CD14-positive monocyte (primary cell): ENCODE data around the gene PRDM12. TPM values are rescaled to one million over a fixed set of nuclear protein-coding genes. Genes with fewer than 3 reads are reported as not detected.
A peak's percentile ranks its signal among the peaks of the same experiment; 100 is the strongest.

Experiments used
- DNase-seq, 3 donors: peaks; one replicate each; pipeline ENCODE4 v3.0.0-alpha.2; 2011 to 2022
- H2AFZ ChIP-seq: 2 replicates; pipeline ENCODE4 v1.6.0; 2012; ENCODE audit warnings: mild to moderate bottlenecking, low read depth, low read length, inconsistent platforms; ENCODE audit not compliant: insufficient read depth, poor library complexity, severe bottlenecking
- H3K27ac ChIP-seq, 2 donors: 1 replicate in 1 of 2; 2 replicates in 1 of 2; pipeline ENCODE4 v1.5.1; 2012 to 2013; ENCODE audit warnings: low read length in 2 of 2, control low read depth in 1 of 2, inconsistent platforms in 1 of 2, low read depth in 1 of 2, mild to moderate bottlenecking in 1 of 2
- H3K27me3 ChIP-seq, 2 donors: one replicate each; pipeline versions ENCODE4 v1.6.0 to v1.6.1; 2011 to 2013; ENCODE audit warnings: low read length in 2 of 2; ENCODE audit not compliant: control insufficient read depth in 2 of 2, insufficient read depth in 2 of 2
- H3K36me3 ChIP-seq, 2 donors: replicated peaks in 1 of 2; 1 replicate in 1 of 2; 2 replicates in 1 of 2; pipeline versions ENCODE4 v1.5.1 to v1.6.1; 2012 to 2013; ENCODE audit warnings: low read length in 2 of 2, control low read depth in 1 of 2, inconsistent platforms in 1 of 2, mild to moderate bottlenecking in 1 of 2; ENCODE audit not compliant: insufficient read depth in 2 of 2, control insufficient read depth in 1 of 2
- H3K4me1 ChIP-seq, 2 donors: 1 replicate in 1 of 2; 2 replicates in 1 of 2; pipeline versions ENCODE4 v1.5.1 to v1.6.1; 2012 to 2013; ENCODE audit warnings: low read length in 2 of 2, control low read depth in 1 of 2, inconsistent platforms in 1 of 2, mild to moderate bottlenecking in 1 of 2, moderate library complexity in 1 of 2; ENCODE audit not compliant: insufficient read depth in 2 of 2, control insufficient read depth in 1 of 2
- H3K4me2 ChIP-seq: replicated peaks from 2 replicates; pipeline ENCODE3; 2012; ENCODE audit warnings: low read length, moderate library complexity, mild to moderate bottlenecking; ENCODE audit not compliant: poor library complexity, severe bottlenecking; ENCODE audit errors: extremely low read depth
- H3K4me3 ChIP-seq, 3 experiments: fragments of 200-600 bp in 1 of 3; sonication (generic) in 1 of 3; replicated peaks in 1 of 3; 1 replicate in 2 of 3; 2 replicates in 1 of 3; pipeline ENCODE4 v1.5.1; 2011 to 2013; ENCODE audit warnings: low read length in 3 of 3, mild to moderate bottlenecking in 3 of 3, control low read depth in 2 of 3, low read depth in 2 of 3, inconsistent platforms in 1 of 3, moderate library complexity in 1 of 3
- H3K79me2 ChIP-seq: 2 replicates; pipeline ENCODE4 v1.6.0; 2012; ENCODE audit warnings: mild to moderate bottlenecking, control low read depth, inconsistent platforms, low read length, moderate library complexity; ENCODE audit not compliant: insufficient read depth
- H3K9ac ChIP-seq: 2 replicates; pipeline ENCODE4 v1.6.0; 2017; ENCODE audit warnings: low read length, mild to moderate bottlenecking; ENCODE audit not compliant: insufficient read depth, poor library complexity, severe bottlenecking
- H3K9me3 ChIP-seq, 2 donors: replicated peaks in 1 of 2; 1 replicate in 1 of 2; 2 replicates in 1 of 2; pipeline versions ENCODE4 v1.5.1 to v1.6.1; 2012 to 2013; ENCODE audit warnings: low read length in 2 of 2, control low read depth in 1 of 2; ENCODE audit not compliant: control insufficient read depth in 1 of 2, insufficient read depth in 1 of 2
- H4K20me1 ChIP-seq: 2 replicates; pipeline ENCODE4 v1.6.0; 2012; ENCODE audit warnings: mild to moderate bottlenecking, low read length, control low read depth, moderate library complexity; ENCODE audit not compliant: insufficient read depth
- H3K27ac Mint-ChIP-seq, 7 donors: one replicate each; pipeline ENCODE4 v1.8.0; 2020; ENCODE audit warnings: mild to moderate bottlenecking in 7 of 7, mixed read lengths in 7 of 7, moderate library complexity in 6 of 7, inconsistent platforms in 2 of 7
- H3K27me3 Mint-ChIP-seq, 3 donors: one replicate each; pipeline ENCODE4 v1.8.0; 2021 to 2022; ENCODE audit warnings: low read depth in 3 of 3, mild to moderate bottlenecking in 3 of 3, mixed read lengths in 3 of 3, moderate library complexity in 3 of 3, inconsistent platforms in 1 of 3
- H3K36me3 Mint-ChIP-seq, 2 donors: one replicate each; pipeline ENCODE4 v1.8.0; 2020; ENCODE audit warnings: mixed read lengths in 2 of 2, inconsistent platforms in 1 of 2, mild to moderate bottlenecking in 1 of 2
- H3K4me1 Mint-ChIP-seq: one replicate; pipeline ENCODE4 v1.8.0; 2020; ENCODE audit warnings: mild to moderate bottlenecking, mixed read lengths
- H3K4me3 Mint-ChIP-seq, 2 donors: one replicate each; pipeline ENCODE4 v1.8.0; 2020; ENCODE audit warnings: mild to moderate bottlenecking in 2 of 2, mixed read lengths in 2 of 2, moderate library complexity in 1 of 2
- H3K9me3 Mint-ChIP-seq, 7 donors: one replicate each; pipeline ENCODE4 v1.8.0; 2020 to 2022; ENCODE audit warnings: mixed read lengths in 7 of 7, mild to moderate bottlenecking in 6 of 7, moderate library complexity in 6 of 7, inconsistent platforms in 2 of 7
- CTCF ChIP-seq: fragments of 200-600 bp; IDR thresholded peaks from one replicate; pipeline ENCODE4 v1.8.0; 2022; ENCODE audit warnings: antibody characterized with exemption, mild to moderate bottlenecking
- WGBS: methylation state at CpG from one replicate; pipeline ENCODE4 v1.1.5; 2013; ENCODE audit warnings: missing lambda C conversion rate; ENCODE audit not compliant: insufficient coverage; 5-methylcytosine and 5-hydroxymethylcytosine counted together
- intact Hi-C, 2 donors: fragments of 100-400 bp; cut with micrococcal nuclease; formaldehyde crosslinking; loops; one replicate each; pipeline versions ENCODE4 v1.15.0 to v1.15.1; 2023
- polyA plus RNA-seq, 3 donors: library from polyadenylated mRNA; depleted of rRNA in 1 of 3; unstranded in 2 of 3; stranded (reverse) in 1 of 3; fragments of 300-500 nt in 2 of 3; fragments of >200 nt in 1 of 3; fragmentation: Illumina TruSeq in 2 of 3; gene quantifications; 1 replicate in 2 of 3; 2 replicates in 1 of 3; pipeline ENCODE4 v1.2.3, GENCODE V29; 2012 to 2021

The PRDM12 gene
- polyA plus RNA-seq, 3 donors: 0.08 TPM; not detected in 2

- Histone ChIP-seq H3K9me3 (no peaks in the 10 kb centered on the region), H3K4me2 (no peak overlapping the region), H3K79me2 (no peaks in the 10 kb centered on the region), H2AFZ (no peak overlapping the region), H3K4me1 (no peaks in the 10 kb centered on the region), H3K9ac (no peak overlapping the region), H3K4me3 (no peak overlapping the region), H4K20me1 (no peaks in the 10 kb centered on the region), H3K27me3 (no peaks in the 10 kb centered on the region), H3K36me3 (peaks cover 68 to 86% of the 10 kb centered on the region in 2 donors), H3K27ac (no peak overlapping the region)
- Mint-ChIP-seq H3K27ac (no peak overlapping the region), H3K4me1 (no peaks in the 10 kb centered on the region), H3K9me3 (peaks cover 0 to 2% (median 0%) of the 10 kb centered on the region in 7 donors), H3K4me3 (no peak overlapping the region), H3K36me3 (peaks cover 79 to 86% of the 10 kb centered on the region in 2 donors), H3K27me3 (peaks cover 0 to 2% (median 1%) of the 10 kb centered on the region in 3 donors)
- no peak for TF ChIP-seq CTCF
- intact Hi-C loops: no loop called here
- DNase-seq: no peak
- 100% methylated on average over 3 of the region's 6 CpGs for WGBS
Observed at GRCh38 chr9:130635306-130635705, 29.1 kb upstream of the PRDM12 start.

GRCh38 chr9:130635721-130636647 lies 28.4 kb upstream of the PRDM12 start:
- no peak overlapping the region for H3K4me3 Mint-ChIP-seq
- H3K27ac Mint-ChIP-seq: peak overlapping the region in 2 of 7 donors; percentile 5 to 53
- TF ChIP-seq CTCF: no peak
- H3K36me3 Mint-ChIP-seq: peaks cover 73 to 79% of the 10 kb centered on the region in 2 donors
- intact Hi-C loops: no loop called here
- Histone ChIP-seq H3K9ac (no peak overlapping the region), H3K36me3 (peaks cover 61 to 79% of the 10 kb centered on the region in 2 donors), H3K4me1 (no peaks in the 10 kb centered on the region), H3K27ac (no peak overlapping the region), H3K79me2 (no peaks in the 10 kb centered on the region), H2AFZ (no peak overlapping the region), H4K20me1 (no peaks in the 10 kb centered on the region), H3K27me3 (no peaks in the 10 kb centered on the region), H3K4me2 (no peak overlapping the region), H3K9me3 (no peaks in the 10 kb centered on the region), H3K4me3 (no peak overlapping the region)
- H3K9me3 Mint-ChIP-seq: peaks cover 0 to 2% (median 0%) of the 10 kb centered on the region in 7 donors
- H3K27me3 Mint-ChIP-seq: peaks cover 2 to 4% (median 4%) of the 10 kb centered on the region in 3 donors
- WGBS: 96% methylated on average over 24 of the region's 33 CpGs
- H3K4me1 Mint-ChIP-seq: no peaks in the 10 kb centered on the region
- no peak for DNase-seq
